Measurements from ENCODE around the gene CALN1.

- TF ChIP-seq, protein P1, sequence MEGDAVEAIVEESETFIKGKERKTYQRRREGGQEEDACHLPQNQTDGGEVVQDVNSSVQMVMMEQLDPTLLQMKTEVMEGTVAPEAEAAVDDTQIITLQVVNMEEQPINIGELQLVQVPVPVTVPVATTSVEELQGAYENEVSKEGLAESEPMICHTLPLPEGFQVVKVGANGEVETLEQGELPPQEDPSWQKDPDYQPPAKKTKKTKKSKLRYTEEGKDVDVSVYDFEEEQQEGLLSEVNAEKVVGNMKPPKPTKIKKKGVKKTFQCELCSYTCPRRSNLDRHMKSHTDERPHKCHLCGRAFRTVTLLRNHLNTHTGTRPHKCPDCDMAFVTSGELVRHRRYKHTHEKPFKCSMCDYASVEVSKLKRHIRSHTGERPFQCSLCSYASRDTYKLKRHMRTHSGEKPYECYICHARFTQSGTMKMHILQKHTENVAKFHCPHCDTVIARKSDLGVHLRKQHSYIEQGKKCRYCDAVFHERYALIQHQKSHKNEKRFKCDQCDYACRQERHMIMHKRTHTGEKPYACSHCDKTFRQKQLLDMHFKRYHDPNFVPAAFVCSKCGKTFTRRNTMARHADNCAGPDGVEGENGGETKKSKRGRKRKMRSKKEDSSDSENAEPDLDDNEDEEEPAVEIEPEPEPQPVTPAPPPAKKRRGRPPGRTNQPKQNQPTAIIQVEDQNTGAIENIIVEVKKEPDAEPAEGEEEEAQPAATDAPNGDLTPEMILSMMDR (conservative IDR thresholded peaks at IDR 0.05) = no peak
- TF ChIP-seq ZFX (IDR thresholded peaks at IDR 0.05) = no peak
These were observed 85.3 kb downstream of the CALN1 start for GRCh38 chr7:72326811-72327210.
